ENCODE results near the gene LPP.

DNA sequence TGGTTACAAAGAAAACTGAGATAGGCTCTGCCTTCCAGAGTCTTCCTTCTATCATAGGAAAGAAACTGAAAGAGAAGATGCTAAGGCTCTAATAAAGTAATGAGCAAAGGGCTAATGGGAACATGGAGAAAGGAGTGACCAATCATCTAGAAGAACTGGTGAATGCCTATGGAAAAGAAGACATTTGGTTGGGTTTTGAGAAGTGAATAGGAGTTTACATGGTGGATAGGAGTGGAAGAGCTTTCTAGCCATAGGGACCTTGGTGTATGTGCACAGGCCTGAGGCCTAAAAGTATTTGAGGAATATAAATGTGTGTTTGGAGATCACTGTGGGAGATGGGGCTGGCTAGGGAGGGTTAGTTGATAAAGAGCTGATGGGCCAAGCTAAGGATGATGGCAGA lies 6.8 kb downstream of the LPP start:
- TF ChIP-seq EP300 (IDR thresholded peaks at IDR 0.05; ENCODE audit: low read depth) = no peak
- TF ChIP-seq, protein P1, sequence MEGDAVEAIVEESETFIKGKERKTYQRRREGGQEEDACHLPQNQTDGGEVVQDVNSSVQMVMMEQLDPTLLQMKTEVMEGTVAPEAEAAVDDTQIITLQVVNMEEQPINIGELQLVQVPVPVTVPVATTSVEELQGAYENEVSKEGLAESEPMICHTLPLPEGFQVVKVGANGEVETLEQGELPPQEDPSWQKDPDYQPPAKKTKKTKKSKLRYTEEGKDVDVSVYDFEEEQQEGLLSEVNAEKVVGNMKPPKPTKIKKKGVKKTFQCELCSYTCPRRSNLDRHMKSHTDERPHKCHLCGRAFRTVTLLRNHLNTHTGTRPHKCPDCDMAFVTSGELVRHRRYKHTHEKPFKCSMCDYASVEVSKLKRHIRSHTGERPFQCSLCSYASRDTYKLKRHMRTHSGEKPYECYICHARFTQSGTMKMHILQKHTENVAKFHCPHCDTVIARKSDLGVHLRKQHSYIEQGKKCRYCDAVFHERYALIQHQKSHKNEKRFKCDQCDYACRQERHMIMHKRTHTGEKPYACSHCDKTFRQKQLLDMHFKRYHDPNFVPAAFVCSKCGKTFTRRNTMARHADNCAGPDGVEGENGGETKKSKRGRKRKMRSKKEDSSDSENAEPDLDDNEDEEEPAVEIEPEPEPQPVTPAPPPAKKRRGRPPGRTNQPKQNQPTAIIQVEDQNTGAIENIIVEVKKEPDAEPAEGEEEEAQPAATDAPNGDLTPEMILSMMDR (IDR thresholded peaks at IDR 0.05) = no peak
- no peak for TF ChIP-seq POLR2A (IDR thresholded peaks at IDR 0.05)
